Measurements from ENCODE around the gene RAPGEF2. TPM values are rescaled to one million over a fixed set of nuclear protein-coding genes. Genes with fewer than 3 reads are reported as not detected.

The RAPGEF2 gene
- polyA plus RNA-seq, 1 experiment, result 19.6 TPM

- Histone ChIP-seq H3K4me3 (ENCODE audit: low read depth, low read length) (no peak overlapping the region), H3K36me3 (ENCODE audit: control insufficient read depth, insufficient read depth, low read length) (no peaks in the 10 kb centered on the region), H3K27me3 (ENCODE audit: control insufficient read depth, insufficient read depth, low read length) (no peaks in the 10 kb centered on the region)
- no peak for TF ChIP-seq CTCF (IDR thresholded peaks at IDR 0.05; ENCODE audit: insufficient read depth, low read depth, low read length)
- CTCF ChIA-PET, result interaction anchor here (1.0 kb wide), 1 partner anchor 249 kb away, joined by 3 read pairs; no protein-coding TSS in a partner anchor
- POLR2A ChIA-PET, result no interaction called here
- DNase-seq (ENCODE audit: low read depth), result no peak
These were observed 106.4 kb downstream of the RAPGEF2 start for GRCh38 chr4:159209249-159209648.

- Histone ChIP-seq H3K27me3 (ENCODE audit: control insufficient read depth, insufficient read depth, low read length) (no peaks in the 10 kb centered on the region), H3K4me3 (ENCODE audit: low read depth, low read length) (no peak overlapping the region), H3K36me3 (ENCODE audit: control insufficient read depth, insufficient read depth, low read length) (no peaks in the 10 kb centered on the region)
- POLR2A ChIA-PET, result no interaction called here
- DNase-seq (ENCODE audit: low read depth), result no peak
- CTCF ChIA-PET, result interaction anchor here (1.0 to 1.7 kb wide), 2 partner anchors 17 to 81 kb away, joined by 3 to 4 read pairs; no protein-coding TSS in a partner anchor
- no peak for TF ChIP-seq CTCF (IDR thresholded peaks at IDR 0.05; ENCODE audit: insufficient read depth, low read depth, low read length)
These were observed 108.1 kb downstream of the RAPGEF2 start for GRCh38 chr4:159210975-159211374.

GRCh38 chr4:159212675-159213293 is 109.9 kb downstream of the RAPGEF2 start:
- Histone ChIP-seq H3K36me3 (ENCODE audit: control insufficient read depth, insufficient read depth, low read length) (no peaks in the 10 kb centered on the region), H3K27me3 (ENCODE audit: control insufficient read depth, insufficient read depth, low read length) (no peaks in the 10 kb centered on the region), H3K4me3 (ENCODE audit: low read depth, low read length) (no peak overlapping the region)
- no peak for TF ChIP-seq CTCF (IDR thresholded peaks at IDR 0.05; ENCODE audit: insufficient read depth, low read depth, low read length)
- no peak for DNase-seq (ENCODE audit: low read depth)
- POLR2A ChIA-PET, result no interaction called here
- CTCF ChIA-PET, result interaction anchor here (0.7 to 1.7 kb wide), 3 partner anchors 9 to 15 kb away, joined by 3 to 4 read pairs (median 3); no protein-coding TSS in a partner anchor

- POLR2A ChIA-PET, result no interaction called here
- CTCF ChIA-PET, result interaction anchor here (0.6 to 1.8 kb wide), 4 partner anchors 9 to 198 kb away, joined by 4 to 8 read pairs (median 6); no protein-coding TSS in a partner anchor
- no peak for TF ChIP-seq CTCF (IDR thresholded peaks at IDR 0.05; ENCODE audit: insufficient read depth, low read depth, low read length)
- Histone ChIP-seq H3K36me3 (ENCODE audit: control insufficient read depth, insufficient read depth, low read length) (no peaks in the 10 kb centered on the region), H3K4me3 (ENCODE audit: low read depth, low read length) (no peak overlapping the region), H3K27me3 (ENCODE audit: control insufficient read depth, insufficient read depth, low read length) (no peaks in the 10 kb centered on the region)
- no peak for DNase-seq (ENCODE audit: low read depth)
These were observed 114.0 kb downstream of the RAPGEF2 start for GRCh38 chr4:159216834-159217233.

GRCh38 chr4:159219862-159220261 is 117.0 kb downstream of the RAPGEF2 start:
- POLR2A ChIA-PET, result no interaction called here

More at GRCh38 chr4:159219862-159220261, 117.0 kb downstream of the RAPGEF2 start:
- Histone ChIP-seq H3K36me3 (ENCODE audit: control insufficient read depth, insufficient read depth, low read length) (no peaks in the 10 kb centered on the region), H3K4me3 (ENCODE audit: low read depth, low read length) (no peak overlapping the region), H3K27me3 (ENCODE audit: control insufficient read depth, insufficient read depth, low read length) (no peaks in the 10 kb centered on the region)
- CTCF ChIA-PET, result no interaction called here
- no peak for TF ChIP-seq CTCF (IDR thresholded peaks at IDR 0.05; ENCODE audit: insufficient read depth, low read depth, low read length)
- DNase-seq (ENCODE audit: low read depth), result no peak
